GM19468 (cell line): Measurements from ENCODE around the gene CTNNB1.

ENCODE experiments used
- ATAC-seq: cut with Tn5 transposase; IDR thresholded peaks from one replicate; pipeline ENCODE4 v1.9.1; 2021; ENCODE audit warnings: mild to moderate bottlenecking, moderate library complexity, moderate number of reproducible peaks; ENCODE audit not compliant: unreplicated experiment; ENCODE audit errors: extremely low read depth

The CTNNB1 gene

GRCh38 chr3:41190509-41191284 lies 8.6 kb upstream of the CTNNB1 start:
- peak; percentile 26 for ATAC-seq

GRCh38 chr3:41192885-41193284 lies 6.4 kb upstream of the CTNNB1 start:
- no peak for ATAC-seq

- ATAC-seq: no peak
Observed at GRCh38 chr3:41193794-41194539, 5.3 kb upstream of the CTNNB1 start.

- no peak for ATAC-seq
Observed at GRCh38 chr3:41194701-41195100, 4.6 kb upstream of the CTNNB1 start.

- no peak for ATAC-seq
Observed at GRCh38 chr3:41195946-41196345, 3.4 kb upstream of the CTNNB1 start.

GRCh38 chr3:41196499-41197410 lies 2.5 kb upstream of the CTNNB1 start:
- ATAC-seq: no peak

- ATAC-seq: no peak
Observed at GRCh38 chr3:41198046-41198445, 1.3 kb upstream of the CTNNB1 start.

- ATAC-seq: no peak
Observed at GRCh38 chr3:41198526-41198925, 779 bp upstream of the CTNNB1 start.

- no peak for ATAC-seq
Observed at GRCh38 chr3:41199866-41200668, 762 bp downstream of the CTNNB1 start.

- ATAC-seq: no peak
Observed at GRCh38 chr3:41200669-41201021, 1.3 kb downstream of the CTNNB1 start.

- no peak for ATAC-seq
Observed at GRCh38 chr3:41202075-41202833, 2.9 kb downstream of the CTNNB1 start.

- no peak for ATAC-seq
Observed at GRCh38 chr3:41202834-41203345, 3.6 kb downstream of the CTNNB1 start.

- ATAC-seq: no peak
Observed at GRCh38 chr3:41204369-41204768, 5.1 kb downstream of the CTNNB1 start.

GRCh38 chr3:41205591-41205990 lies 6.3 kb downstream of the CTNNB1 start:
- ATAC-seq: no peak

- no peak for ATAC-seq
Observed at GRCh38 chr3:41207355-41207754, 8.1 kb downstream of the CTNNB1 start.

- no peak for ATAC-seq
Observed at GRCh38 chr3:41208507-41209220, 9.4 kb downstream of the CTNNB1 start.

- no peak for ATAC-seq
Observed at GRCh38 chr3:41209646-41210045, 10.3 kb downstream of the CTNNB1 start.

GRCh38 chr3:41210966-41211365 lies 11.7 kb downstream of the CTNNB1 start:
- no peak for ATAC-seq
